ENCODE measurements around the gene USP16.

The USP16 gene

GRCh38 chr21:29082046-29082815 is 57.8 kb downstream of the USP16 start:
- Histone ChIP-seq H4K8ac (ENCODE audit: low read length) (no peak overlapping the region), H2BK15ac (ENCODE audit: low read depth, poor library complexity, severe bottlenecking) (no peak overlapping the region), H3K9me3 (ENCODE audit: control insufficient read depth, low read length) (no peaks in the 10 kb centered on the region), H3K79me1 (replicated peaks; ENCODE audit: low read length, poor library complexity, severe bottlenecking) (no peaks in the 10 kb centered on the region), H2BK120ac (ENCODE audit: low read depth, low read length) (no peak overlapping the region), H3K4ac (ENCODE audit: low read depth in 1 of 2, low read length in 2 of 2) (no peak overlapping the region), H3K36me3 (ENCODE audit: control insufficient read depth in 1 of 2, insufficient read depth in 2 of 2, low read depth in 1 of 2, low read length in 2 of 2) (peaks cover under 1 to 9% of the 10 kb centered on the region in 2 experiments), H2AFZ (ENCODE audit: low read depth, low read length) (no peak overlapping the region), H3K4me1 (ENCODE audit: control insufficient read depth, insufficient read depth, low read depth, low read length) (peaks cover 8% of the 10 kb centered on the region), H2AK5ac (ENCODE audit: low read length, severe bottlenecking) (peak overlapping the region; percentile 57), H3K4me2 (ENCODE audit: low read length, poor library complexity, severe bottlenecking) (no peak overlapping the region), H2BK5ac (ENCODE audit: low read depth, low read length, poor library complexity, severe bottlenecking) (no peak overlapping the region), H3K9ac (ENCODE audit: low read length) (no peak overlapping the region), H3K27ac (ENCODE audit: low read length, poor library complexity, severe bottlenecking) (no peak overlapping the region), H3K14ac (ENCODE audit: low read length in 2 of 2) (no peak overlapping the region), H3K4me3 (ENCODE audit: insufficient read depth in 1 of 2, low read depth in 1 of 2, low read length in 2 of 2) (no peak overlapping the region), H2BK12ac (ENCODE audit: low read length in 2 of 2) (no peak overlapping the region), H4K91ac (ENCODE audit: low read length) (no peak overlapping the region), H3K18ac (ENCODE audit: low read depth in 1 of 2, low read length in 2 of 2) (no peak overlapping the region), H3K23ac (ENCODE audit: low read length in 2 of 2) (peak overlapping the region in 1 of 2 experiments; percentile 3), H3K27me3 (ENCODE audit: control insufficient read depth in 1 of 2, insufficient read depth in 1 of 2, low read length in 2 of 2) (no peaks in the 10 kb centered on the region)
- 97% methylated on average over 3 of the region's 3 CpGs for WGBS
- DNase-seq = no peak

DNA sequence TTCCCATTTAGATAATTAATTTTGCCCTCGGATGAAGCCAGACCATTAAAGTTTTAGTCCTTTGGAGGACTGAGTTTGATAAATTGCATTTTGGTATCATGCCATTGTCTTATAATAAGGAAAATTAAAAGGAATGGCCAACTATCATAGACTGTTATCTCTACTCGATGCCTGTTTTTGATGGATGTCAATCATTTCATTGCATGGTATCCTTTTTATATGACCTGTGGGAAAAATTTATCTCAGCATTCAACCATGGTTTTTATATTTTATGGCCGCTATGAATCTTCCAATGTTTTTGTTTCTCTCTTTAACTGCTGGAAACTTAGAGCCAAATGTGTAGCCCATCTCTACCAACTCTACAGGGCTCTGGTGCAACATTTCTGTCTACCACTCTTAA is 58.8 kb downstream of the USP16 start:
- H2BK120ac ChIP-seq (ENCODE audit: low read depth, low read length) = no peak overlapping the region
- no peak overlapping the region for H4K8ac ChIP-seq (ENCODE audit: low read length)
- H3K14ac ChIP-seq (ENCODE audit: low read length in 2 of 2) = no peak overlapping the region
- DNase-seq = no peak
- no peak overlapping the region for H3K27ac ChIP-seq (ENCODE audit: low read length, poor library complexity, severe bottlenecking)
- 100% methylated on average over 3 of the region's 3 CpGs for WGBS
- peaks cover 0 to 9% of the 10 kb centered on the region in 2 experiments for H3K36me3 ChIP-seq (ENCODE audit: control insufficient read depth in 1 of 2, insufficient read depth in 2 of 2, low read depth in 1 of 2, low read length in 2 of 2)
- H3K9me3 ChIP-seq (ENCODE audit: control insufficient read depth, low read length) = no peaks in the 10 kb centered on the region
- no peak overlapping the region for H3K4me3 ChIP-seq (ENCODE audit: insufficient read depth in 1 of 2, low read depth in 1 of 2, low read length in 2 of 2)
- no peak overlapping the region for H2AFZ ChIP-seq (ENCODE audit: low read depth, low read length)
- no peak overlapping the region for H2BK12ac ChIP-seq (ENCODE audit: low read length in 2 of 2)
- no peak overlapping the region for H2AK5ac ChIP-seq (ENCODE audit: low read length, severe bottlenecking)
- peaks cover 8% of the 10 kb centered on the region for H3K4me1 ChIP-seq (ENCODE audit: control insufficient read depth, insufficient read depth, low read depth, low read length)
- H3K27me3 ChIP-seq (ENCODE audit: control insufficient read depth in 1 of 2, insufficient read depth in 1 of 2, low read length in 2 of 2) = no peaks in the 10 kb centered on the region
- no peak overlapping the region for H4K91ac ChIP-seq (ENCODE audit: low read length)
- H3K4ac ChIP-seq (ENCODE audit: low read depth in 1 of 2, low read length in 2 of 2) = no peak overlapping the region
- no peak overlapping the region for H3K9ac ChIP-seq (ENCODE audit: low read length)
- H3K23ac ChIP-seq (ENCODE audit: low read length in 2 of 2) = no peak overlapping the region
- no peak overlapping the region for H3K4me2 ChIP-seq (ENCODE audit: low read length, poor library complexity, severe bottlenecking)
- H3K79me1 ChIP-seq (replicated peaks; ENCODE audit: low read length, poor library complexity, severe bottlenecking) = no peaks in the 10 kb centered on the region
- H3K18ac ChIP-seq (ENCODE audit: low read depth in 1 of 2, low read length in 2 of 2) = no peak overlapping the region
- H2BK5ac ChIP-seq (ENCODE audit: low read depth, low read length, poor library complexity, severe bottlenecking) = no peak overlapping the region
- H2BK15ac ChIP-seq (ENCODE audit: low read depth, poor library complexity, severe bottlenecking) = no peak overlapping the region

DNA sequence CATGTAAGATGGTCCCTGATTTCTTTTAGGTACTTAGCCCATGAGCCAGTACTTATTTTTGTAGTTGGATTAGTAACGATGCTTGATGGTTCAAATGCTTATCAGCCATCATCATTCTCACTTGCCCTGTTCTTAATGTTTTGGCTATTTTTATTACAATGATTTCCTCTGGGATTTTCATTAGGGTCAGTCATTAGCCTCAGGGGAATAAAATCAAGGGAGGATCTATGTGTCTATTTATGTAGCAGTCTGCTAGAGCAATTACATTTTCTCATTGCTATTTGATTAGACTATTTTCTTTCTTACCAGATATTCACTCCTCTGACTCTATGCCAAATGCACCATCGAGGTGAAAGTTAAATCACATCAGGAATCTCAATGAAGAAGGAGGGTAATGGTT is 59.9 kb downstream of the USP16 start:
- no peak overlapping the region for H3K14ac ChIP-seq (ENCODE audit: low read length in 2 of 2)
- H3K9me3 ChIP-seq (ENCODE audit: control insufficient read depth, low read length) = no peaks in the 10 kb centered on the region
- H4K8ac ChIP-seq (ENCODE audit: low read length) = no peak overlapping the region
- H3K4me1 ChIP-seq (ENCODE audit: control insufficient read depth, insufficient read depth, low read depth, low read length) = peaks cover 6% of the 10 kb centered on the region
- no peak overlapping the region for H4K91ac ChIP-seq (ENCODE audit: low read length)
- no peak overlapping the region for H3K4me3 ChIP-seq (ENCODE audit: insufficient read depth in 1 of 2, low read depth in 1 of 2, low read length in 2 of 2)
- no peaks in the 10 kb centered on the region for H3K27me3 ChIP-seq (ENCODE audit: control insufficient read depth in 1 of 2, insufficient read depth in 1 of 2, low read length in 2 of 2)
- no peak overlapping the region for H3K23ac ChIP-seq (ENCODE audit: low read length in 2 of 2)
- no peak overlapping the region for H2BK15ac ChIP-seq (ENCODE audit: low read depth, poor library complexity, severe bottlenecking)
- H3K18ac ChIP-seq (ENCODE audit: low read depth in 1 of 2, low read length in 2 of 2) = no peak overlapping the region
- H2AK5ac ChIP-seq (ENCODE audit: low read length, severe bottlenecking) = no peak overlapping the region
- no peak overlapping the region for H2BK120ac ChIP-seq (ENCODE audit: low read depth, low read length)
- H3K79me1 ChIP-seq (replicated peaks; ENCODE audit: low read length, poor library complexity, severe bottlenecking) = no peaks in the 10 kb centered on the region
- H2BK5ac ChIP-seq (ENCODE audit: low read depth, low read length, poor library complexity, severe bottlenecking) = no peak overlapping the region
- no peak overlapping the region for H3K4me2 ChIP-seq (ENCODE audit: low read length, poor library complexity, severe bottlenecking)
- no peak overlapping the region for H3K27ac ChIP-seq (ENCODE audit: low read length, poor library complexity, severe bottlenecking)
- no peak overlapping the region for H3K9ac ChIP-seq (ENCODE audit: low read length)
- no peak overlapping the region for H3K4ac ChIP-seq (ENCODE audit: low read depth in 1 of 2, low read length in 2 of 2)
- H2BK12ac ChIP-seq (ENCODE audit: low read length in 2 of 2) = no peak overlapping the region
- no peak overlapping the region for H2AFZ ChIP-seq (ENCODE audit: low read depth, low read length)
- 100% methylated on average over 1 of the region's 2 CpGs for WGBS
- H3K36me3 ChIP-seq (ENCODE audit: control insufficient read depth in 1 of 2, insufficient read depth in 2 of 2, low read depth in 1 of 2, low read length in 2 of 2) = peaks cover 0 to 9% of the 10 kb centered on the region in 2 experiments
- no peak for DNase-seq

- no peak overlapping the region for H3K9ac ChIP-seq (ENCODE audit: low read length)
- H3K4ac ChIP-seq (ENCODE audit: low read depth in 1 of 2, low read length in 2 of 2) = no peak overlapping the region
- H3K4me1 ChIP-seq (ENCODE audit: control insufficient read depth, insufficient read depth, low read depth, low read length) = peaks cover 5% of the 10 kb centered on the region
- no peak overlapping the region for H3K23ac ChIP-seq (ENCODE audit: low read length in 2 of 2)
- no peaks in the 10 kb centered on the region for H3K79me1 ChIP-seq (replicated peaks; ENCODE audit: low read length, poor library complexity, severe bottlenecking)
- H3K4me3 ChIP-seq (ENCODE audit: insufficient read depth in 1 of 2, low read depth in 1 of 2, low read length in 2 of 2) = no peak overlapping the region
- H2BK5ac ChIP-seq (ENCODE audit: low read depth, low read length, poor library complexity, severe bottlenecking) = no peak overlapping the region
- H3K9me3 ChIP-seq (ENCODE audit: control insufficient read depth, low read length) = no peaks in the 10 kb centered on the region
- no peak overlapping the region for H3K18ac ChIP-seq (ENCODE audit: low read depth in 1 of 2, low read length in 2 of 2)
- H4K8ac ChIP-seq (ENCODE audit: low read length) = no peak overlapping the region
- H3K36me3 ChIP-seq (ENCODE audit: control insufficient read depth in 1 of 2, insufficient read depth in 2 of 2, low read depth in 1 of 2, low read length in 2 of 2) = peaks cover 0 to 9% of the 10 kb centered on the region in 2 experiments
- H2BK15ac ChIP-seq (ENCODE audit: low read depth, poor library complexity, severe bottlenecking) = no peak overlapping the region
- no peak overlapping the region for H4K91ac ChIP-seq (ENCODE audit: low read length)
- no peak overlapping the region for H3K14ac ChIP-seq (ENCODE audit: low read length in 2 of 2)
- no peak overlapping the region for H2AFZ ChIP-seq (ENCODE audit: low read depth, low read length)
- no peaks in the 10 kb centered on the region for H3K27me3 ChIP-seq (ENCODE audit: control insufficient read depth in 1 of 2, insufficient read depth in 1 of 2, low read length in 2 of 2)
- H3K4me2 ChIP-seq (ENCODE audit: low read length, poor library complexity, severe bottlenecking) = no peak overlapping the region
- no peak overlapping the region for H3K27ac ChIP-seq (ENCODE audit: low read length, poor library complexity, severe bottlenecking)
- no peak overlapping the region for H2AK5ac ChIP-seq (ENCODE audit: low read length, severe bottlenecking)
- no peak overlapping the region for H2BK12ac ChIP-seq (ENCODE audit: low read length in 2 of 2)
- DNase-seq = no peak
- WGBS = 84% methylated on average over 4 of the region's 8 CpGs
- no peak overlapping the region for H2BK120ac ChIP-seq (ENCODE audit: low read depth, low read length)
These were observed 60.8 kb downstream of the USP16 start for GRCh38 chr21:29085106-29085752.

Measured in mesenchymal stem cell (in vitro differentiated cells and primary cell).